Measurements from ENCODE around the gene CLK4. TPM values are rescaled to one million over a fixed set of nuclear protein-coding genes. Genes with fewer than 3 reads are reported as not detected.

CLK4 gene
- total and polyA plus RNA-seq, 2 of the 8 experiments (the other 6 are each of a cell fraction or from before 2014, with no cell fraction given) = 8.1 to 12.6 TPM

GRCh38 chr5:178580271-178580955 is 46.4 kb downstream of the CLK4 start (continued):
- TF ChIP-seq YY1 (IDR thresholded peaks at IDR 0.05; ENCODE audit: low read depth, low read length) (no peak), RNF2 (IDR thresholded peaks at IDR 0.05; ENCODE audit: borderline replicate concordance, low read depth, low read length, missing control alignments, poor library complexity, severe bottlenecking) (no peak), TBP (IDR thresholded peaks at IDR 0.05; ENCODE audit: low read depth, low read length) (no peak), CHD1 (IDR thresholded peaks at IDR 0.05; ENCODE audit: low read depth, low read length) (no peak), CBX5 (IDR thresholded peaks at IDR 0.05; ENCODE audit: low read depth, low read length) (no peak), SIRT6 (IDR thresholded peaks at IDR 0.05; ENCODE audit: low read length) (no peak), POLR2A (IDR thresholded peaks at IDR 0.05; ENCODE audit: control extremely low read depth in 1 of 2, low read depth in 2 of 2, low read length in 2 of 2) (no peak), SIX5 (IDR thresholded peaks at IDR 0.05; ENCODE audit: low read depth, low read length) (no peak)

Data from H1 (cell line).